GM18951 (cell line): ENCODE data around the gene RAB3GAP2.
"Not testable (repeated sequence)": the region's sequence is repeated elsewhere in the genome, so short reads cannot be mapped to it uniquely, and the experiment has no call there.

Experiments used
- POLR2A ChIP-seq: IDR thresholded peaks from 4 replicates; pipeline ENCODE4 v1.6.1; 2011; ENCODE audit warnings: mild to moderate bottlenecking; ENCODE audit not compliant: insufficient read length, insufficient read depth; ENCODE audit errors: extremely low read depth
- in situ Hi-C: fragments of 300-500 bp; cut with MboI; formaldehyde crosslinking; loops from one replicate; pipeline ENCODE4 v1.12.0; 2022; ENCODE audit warnings: low sequenced_read_pairs, mixed read lengths, inconsistent platforms; ENCODE audit not compliant: unreplicated experiment

RAB3GAP2 gene

GRCh38 chr1:220239966-220240365, 32.3 kb downstream of the RAB3GAP2 start:
- no peak for TF ChIP-seq POLR2A
- in situ Hi-C loops, result no loop called here

- no peak for TF ChIP-seq POLR2A
- in situ Hi-C loops, result no loop called here
These were observed 33.0 kb downstream of the RAB3GAP2 start for GRCh38 chr1:220239213-220239612.

GRCh38 chr1:220236278-220236677, 36.0 kb downstream of the RAB3GAP2 start:
- in situ Hi-C loops, result not testable (repeated sequence)

GRCh38 chr1:220235462-220235861, 36.8 kb downstream of the RAB3GAP2 start:
- TF ChIP-seq POLR2A, result no peak
- in situ Hi-C loops, result no loop called here

- in situ Hi-C loops, result no loop called here
- no peak for TF ChIP-seq POLR2A
These were observed 38.3 kb downstream of the RAB3GAP2 start for GRCh38 chr1:220233927-220234326.

GRCh38 chr1:220229771-220230170, 42.5 kb downstream of the RAB3GAP2 start:
- TF ChIP-seq POLR2A, result no peak

GRCh38 chr1:220227393-220227792, 44.9 kb downstream of the RAB3GAP2 start:
- in situ Hi-C loops, result no loop called here

More at GRCh38 chr1:220229771-220230170, 42.5 kb downstream of the RAB3GAP2 start:
- in situ Hi-C loops, result no loop called here

GRCh38 chr1:220226752-220227151, 45.5 kb downstream of the RAB3GAP2 start:
- in situ Hi-C loops, result no loop called here
- TF ChIP-seq POLR2A, result no peak

More at GRCh38 chr1:220227393-220227792, 44.9 kb downstream of the RAB3GAP2 start:
- TF ChIP-seq POLR2A, result no peak

- TF ChIP-seq POLR2A, result no peak
- in situ Hi-C loops, result no loop called here
These were observed 46.3 kb downstream of the RAB3GAP2 start for GRCh38 chr1:220225957-220226356.

GRCh38 chr1:220224611-220225124, 47.6 kb downstream of the RAB3GAP2 start:
- TF ChIP-seq POLR2A, result no peak
- in situ Hi-C loops, result no loop called here

GRCh38 chr1:220224033-220224432, 48.2 kb downstream of the RAB3GAP2 start:
- in situ Hi-C loops, result no loop called here
- no peak for TF ChIP-seq POLR2A

- no peak for TF ChIP-seq POLR2A
- in situ Hi-C loops, result no loop called here
These were observed 49.3 kb downstream of the RAB3GAP2 start for GRCh38 chr1:220222939-220223338.

- in situ Hi-C loops, result no loop called here
- TF ChIP-seq POLR2A, result no peak
These were observed 50.6 kb downstream of the RAB3GAP2 start for GRCh38 chr1:220221670-220222069.

- in situ Hi-C loops, result no loop called here
These were observed 51.0 kb downstream of the RAB3GAP2 start for GRCh38 chr1:220221269-220221668.

GRCh38 chr1:220220699-220221040, 51.6 kb downstream of the RAB3GAP2 start:
- in situ Hi-C loops, result not testable (repeated sequence)

More at GRCh38 chr1:220221269-220221668, 51.0 kb downstream of the RAB3GAP2 start:
- no peak for TF ChIP-seq POLR2A
